ENCODE measurements around the gene EPB41L4A.

DNA sequence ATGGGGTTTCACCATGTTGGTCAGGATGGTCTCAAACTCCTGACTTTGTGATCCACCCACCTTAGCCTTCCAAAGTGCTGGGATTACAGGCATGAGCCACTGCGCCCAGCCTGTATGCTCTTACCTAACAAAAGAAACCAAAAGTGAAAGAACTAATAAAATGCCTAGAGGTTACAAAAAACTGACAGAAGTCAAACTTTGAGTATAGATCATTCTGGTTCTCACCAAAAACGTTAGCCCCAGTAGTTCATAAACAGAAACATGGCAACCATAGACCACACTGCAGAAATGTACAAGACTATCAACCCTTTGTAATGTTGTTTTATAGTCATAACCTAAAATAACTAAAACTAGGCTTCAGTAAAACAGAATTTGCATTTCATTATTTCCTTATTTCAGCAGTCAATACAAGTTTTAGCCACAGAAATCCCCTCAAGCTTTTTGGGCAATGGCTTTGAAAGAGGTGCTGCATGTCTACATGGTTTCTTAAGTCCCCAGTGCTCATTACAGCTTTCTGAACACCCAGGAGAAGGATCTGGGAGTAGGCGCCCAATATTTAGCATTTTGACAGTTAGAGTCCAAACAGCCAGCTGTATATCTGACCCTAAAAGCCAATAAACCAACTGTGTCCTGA, 72.5 kb downstream of the EPB41L4A start:
- TF ChIP-seq, protein P1, sequence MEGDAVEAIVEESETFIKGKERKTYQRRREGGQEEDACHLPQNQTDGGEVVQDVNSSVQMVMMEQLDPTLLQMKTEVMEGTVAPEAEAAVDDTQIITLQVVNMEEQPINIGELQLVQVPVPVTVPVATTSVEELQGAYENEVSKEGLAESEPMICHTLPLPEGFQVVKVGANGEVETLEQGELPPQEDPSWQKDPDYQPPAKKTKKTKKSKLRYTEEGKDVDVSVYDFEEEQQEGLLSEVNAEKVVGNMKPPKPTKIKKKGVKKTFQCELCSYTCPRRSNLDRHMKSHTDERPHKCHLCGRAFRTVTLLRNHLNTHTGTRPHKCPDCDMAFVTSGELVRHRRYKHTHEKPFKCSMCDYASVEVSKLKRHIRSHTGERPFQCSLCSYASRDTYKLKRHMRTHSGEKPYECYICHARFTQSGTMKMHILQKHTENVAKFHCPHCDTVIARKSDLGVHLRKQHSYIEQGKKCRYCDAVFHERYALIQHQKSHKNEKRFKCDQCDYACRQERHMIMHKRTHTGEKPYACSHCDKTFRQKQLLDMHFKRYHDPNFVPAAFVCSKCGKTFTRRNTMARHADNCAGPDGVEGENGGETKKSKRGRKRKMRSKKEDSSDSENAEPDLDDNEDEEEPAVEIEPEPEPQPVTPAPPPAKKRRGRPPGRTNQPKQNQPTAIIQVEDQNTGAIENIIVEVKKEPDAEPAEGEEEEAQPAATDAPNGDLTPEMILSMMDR (IDR thresholded peaks at IDR 0.05) = no peak
- no peak for TF ChIP-seq ZFX (IDR thresholded peaks at IDR 0.05; ENCODE audit: borderline replicate concordance)
